Measurements from ENCODE around the gene HSD3B1. TPM values are rescaled to one million over a fixed set of nuclear protein-coding genes. Genes with fewer than 3 reads are reported as not detected.

HSD3B1 gene
- total RNA-seq, 4 donors from 2014 or later: not detected

GRCh38 chr1:119544165-119544762, 37.3 kb downstream of the HSD3B1 start:
- Histone ChIP-seq H3K4me1 (peaks cover 0 to 4% (median 0%) of the 10 kb centered on the region in 4 donors), H3K9me3 (no peaks in the 10 kb centered on the region), H3K27me3 (no peaks in the 10 kb centered on the region), H3K4me3 (no peak overlapping the region), H3K36me3 (no peaks in the 10 kb centered on the region), H3K27ac (no peak overlapping the region)
- WGBS, 2 donors: 73 to 85% methylated on average over 3 of the region's 3 CpGs
- no peak for DNase-seq (ENCODE audit: low spot score in 2 of 2)
- no peak for TF ChIP-seq POLR2A (IDR thresholded peaks at IDR 0.05)
- no peak for TF ChIP-seq CTCF (IDR thresholded peaks at IDR 0.05)
- TF ChIP-seq EP300 (IDR thresholded peaks at IDR 0.05): no peak

- DNase-seq (ENCODE audit: low spot score in 2 of 2): no peak
- TF ChIP-seq EP300 (IDR thresholded peaks at IDR 0.05): no peak
- TF ChIP-seq CTCF (IDR thresholded peaks at IDR 0.05): no peak
- TF ChIP-seq POLR2A (IDR thresholded peaks at IDR 0.05): no peak
- no peak overlapping the region for H3K27ac ChIP-seq
- no peaks in the 10 kb centered on the region for H3K36me3 ChIP-seq
- H3K4me1 ChIP-seq: peaks cover 0 to 8% (median 0%) of the 10 kb centered on the region in 4 donors
- no peaks in the 10 kb centered on the region for H3K9me3 ChIP-seq
- no peaks in the 10 kb centered on the region for H3K27me3 ChIP-seq
- WGBS, 2 donors: 63 to 82% methylated on average over 1 of the region's 1 CpG
- no peak overlapping the region for H3K4me3 ChIP-seq
These were observed 39.6 kb downstream of the HSD3B1 start for GRCh38 chr1:119546641-119547040.

DNA sequence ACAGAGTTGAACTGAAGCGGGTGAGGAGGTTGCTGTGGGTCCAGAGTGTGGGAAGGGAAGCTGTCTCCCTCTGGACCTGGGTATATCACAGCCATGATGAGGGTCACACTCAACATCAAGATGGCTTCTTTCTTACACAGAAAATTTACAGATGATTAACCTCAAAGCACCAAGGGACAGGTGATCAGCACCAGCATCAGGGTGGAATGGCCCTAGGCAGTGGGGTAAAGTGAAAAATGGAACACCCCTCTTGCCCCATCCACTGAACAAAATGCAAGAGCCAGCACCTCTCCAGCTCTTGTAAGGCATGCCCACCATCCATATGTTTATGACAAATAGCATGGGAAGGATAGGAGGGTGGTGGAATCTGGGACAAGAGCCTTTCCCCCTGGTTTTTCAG, 40.3 kb downstream of the HSD3B1 start:
- TF ChIP-seq CTCF (IDR thresholded peaks at IDR 0.05) (no peak), POLR2A (IDR thresholded peaks at IDR 0.05) (no peak), EP300 (IDR thresholded peaks at IDR 0.05) (no peak)
- peaks cover 0 to 15% (median 0%) of the 10 kb centered on the region in 4 donors for H3K4me1 ChIP-seq
- WGBS, 2 donors: 89 to 100% methylated on average over 1 of the region's 1 CpG

DNA sequence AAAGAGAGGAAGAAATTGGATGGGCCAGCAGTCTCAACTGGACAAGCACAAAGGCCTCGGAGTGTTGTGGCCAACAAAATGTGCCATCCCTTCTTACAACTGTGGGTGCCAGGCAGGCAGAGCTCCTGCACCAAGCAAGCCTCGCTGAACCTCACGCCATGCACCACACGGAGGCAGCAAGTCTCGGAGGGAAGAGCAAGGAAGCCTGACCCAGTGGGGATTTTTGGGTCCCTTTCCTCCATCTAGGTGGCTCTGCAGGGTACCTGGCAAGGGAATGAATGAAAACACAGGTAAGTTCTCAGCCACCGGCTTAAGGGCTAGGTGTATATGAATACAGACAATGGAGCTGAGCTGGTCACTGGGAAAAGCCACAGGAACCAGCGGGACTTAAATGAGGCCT, 40.8 kb downstream of the HSD3B1 start:
- Histone ChIP-seq H3K9me3 (no peaks in the 10 kb centered on the region), H3K27me3 (no peaks in the 10 kb centered on the region), H3K4me3 (no peak overlapping the region), H3K27ac (no peak overlapping the region), H3K4me1 (peaks cover 0 to 17% (median 0%) of the 10 kb centered on the region in 4 donors), H3K36me3 (no peaks in the 10 kb centered on the region)
- no peak for DNase-seq (ENCODE audit: low spot score in 2 of 2)
- 85 to 88% methylated on average over 7 of the region's 7 CpGs for WGBS, 2 donors
- TF ChIP-seq CTCF (IDR thresholded peaks at IDR 0.05): no peak
- TF ChIP-seq POLR2A (IDR thresholded peaks at IDR 0.05): no peak
- TF ChIP-seq EP300 (IDR thresholded peaks at IDR 0.05): no peak

More for the DNA sequence above, 40.3 kb downstream of the HSD3B1 start:
- H3K36me3 ChIP-seq: no peaks in the 10 kb centered on the region
- no peaks in the 10 kb centered on the region for H3K9me3 ChIP-seq
- no peak overlapping the region for H3K27ac ChIP-seq
- no peak overlapping the region for H3K4me3 ChIP-seq
- DNase-seq (ENCODE audit: low spot score in 2 of 2): no peak
- no peaks in the 10 kb centered on the region for H3K27me3 ChIP-seq

DNA sequence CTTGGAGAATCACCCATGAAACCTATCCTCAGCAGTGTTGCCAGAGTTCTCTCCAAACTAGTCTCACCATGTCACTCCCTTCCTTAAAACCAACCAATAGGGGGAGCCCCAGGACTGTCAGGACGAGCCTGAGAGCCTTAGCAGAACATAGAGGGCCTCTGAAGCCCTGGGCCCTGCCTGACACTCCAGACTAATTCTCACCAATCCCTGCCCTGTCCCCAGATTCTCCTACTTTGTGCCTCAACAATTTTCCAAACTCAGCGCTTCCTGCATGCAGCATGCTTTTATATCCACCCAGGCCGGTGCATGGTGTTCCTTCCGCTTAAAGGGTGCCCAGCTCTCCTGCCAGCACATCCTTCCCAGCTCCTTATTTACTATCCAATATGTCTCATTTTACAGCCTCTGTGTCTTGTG, 42.7 kb downstream of the HSD3B1 start:
- Histone ChIP-seq H3K9me3 (no peaks in the 10 kb centered on the region), H3K27me3 (no peaks in the 10 kb centered on the region), H3K4me1 (peaks cover 0 to 35% (median 0%) of the 10 kb centered on the region in 4 donors), H3K4me3 (no peak overlapping the region), H3K36me3 (no peaks in the 10 kb centered on the region), H3K27ac (no peak overlapping the region)
- peak in 1 of 2 donors; percentile 72 for DNase-seq (ENCODE audit: low spot score in 2 of 2)
- 41 to 63% methylated on average over 4 of the region's 4 CpGs for WGBS, 2 donors
- TF ChIP-seq EP300 (IDR thresholded peaks at IDR 0.05) (no peak), CTCF (IDR thresholded peaks at IDR 0.05) (peak in 4 of 5 experiments; percentile 29 to 54 (median 46)), POLR2A (IDR thresholded peaks at IDR 0.05) (no peak)
